Testis (tissue), 2 donors: Measurements from ENCODE around the gene DENND1A.

Experiments
- CTCF ChIP-seq, 3 experiments: fragments of 450-650 bp in 2 of 3; fragments of 200-600 bp in 1 of 3; sonication (generic) in 1 of 3; IDR thresholded peaks; one replicate each; pipeline ENCODE4 v1.5.1; 2016 to 2019; ENCODE audit warnings: antibody characterized with exemption in 3 of 3, mild to moderate bottlenecking in 2 of 3, moderate library complexity in 1 of 3
- POLR2A ChIP-seq: fragments of 450-650 bp; IDR thresholded peaks from one replicate; pipeline ENCODE4 v1.6.1; 2017; ENCODE audit warnings: antibody characterized with exemption, mild to moderate bottlenecking, moderate library complexity

GRCh38 chr9:123336959-123337358 lies 593.0 kb downstream of the DENND1A start:
- TF ChIP-seq CTCF (IDR thresholded peaks at IDR 0.05), result no peak
- no peak for TF ChIP-seq POLR2A
